ENCODE results near the gene PPP1R13B.
"Not testable (repeated sequence)": the region's sequence is repeated elsewhere in the genome, so short reads cannot be mapped to it uniquely, and the experiment has no call there.

The PPP1R13B gene

DNA sequence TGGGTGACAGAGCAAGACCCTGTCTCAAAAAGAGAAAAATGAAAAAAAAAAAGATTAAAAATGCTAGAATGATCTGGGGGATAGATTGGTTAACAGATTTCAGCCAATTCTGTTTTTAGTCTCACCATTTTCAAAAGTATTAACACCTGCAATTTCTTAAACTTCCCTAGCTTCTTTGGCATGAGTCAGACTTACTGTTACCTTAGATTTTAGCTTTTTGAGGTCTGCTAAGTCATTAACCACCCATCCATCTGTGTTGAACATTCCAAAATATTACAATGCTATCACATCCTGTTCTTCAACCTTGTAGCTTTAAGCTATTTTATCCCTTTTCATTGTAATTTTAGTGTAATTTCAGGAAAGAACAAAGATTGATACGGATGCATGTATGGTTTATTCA lies 59.3 kb downstream of the PPP1R13B start:
- no peaks in the 10 kb centered on the region for H3K4me1 ChIP-seq
- TF ChIP-seq, protein P1, sequence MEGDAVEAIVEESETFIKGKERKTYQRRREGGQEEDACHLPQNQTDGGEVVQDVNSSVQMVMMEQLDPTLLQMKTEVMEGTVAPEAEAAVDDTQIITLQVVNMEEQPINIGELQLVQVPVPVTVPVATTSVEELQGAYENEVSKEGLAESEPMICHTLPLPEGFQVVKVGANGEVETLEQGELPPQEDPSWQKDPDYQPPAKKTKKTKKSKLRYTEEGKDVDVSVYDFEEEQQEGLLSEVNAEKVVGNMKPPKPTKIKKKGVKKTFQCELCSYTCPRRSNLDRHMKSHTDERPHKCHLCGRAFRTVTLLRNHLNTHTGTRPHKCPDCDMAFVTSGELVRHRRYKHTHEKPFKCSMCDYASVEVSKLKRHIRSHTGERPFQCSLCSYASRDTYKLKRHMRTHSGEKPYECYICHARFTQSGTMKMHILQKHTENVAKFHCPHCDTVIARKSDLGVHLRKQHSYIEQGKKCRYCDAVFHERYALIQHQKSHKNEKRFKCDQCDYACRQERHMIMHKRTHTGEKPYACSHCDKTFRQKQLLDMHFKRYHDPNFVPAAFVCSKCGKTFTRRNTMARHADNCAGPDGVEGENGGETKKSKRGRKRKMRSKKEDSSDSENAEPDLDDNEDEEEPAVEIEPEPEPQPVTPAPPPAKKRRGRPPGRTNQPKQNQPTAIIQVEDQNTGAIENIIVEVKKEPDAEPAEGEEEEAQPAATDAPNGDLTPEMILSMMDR (IDR thresholded peaks at IDR 0.05) = no peak
- no peaks in the 10 kb centered on the region for H3K27me3 ChIP-seq
- no peaks in the 10 kb centered on the region for H3K9me3 ChIP-seq
- H3K4me3 ChIP-seq = no peak overlapping the region
- no peak overlapping the region for H3K27ac ChIP-seq
- intact Hi-C loops (cut with DNase I; ENCODE audit: low total_unique reads) = no loop called here
- peaks cover 0 to 14% (median 9%) of the 10 kb centered on the region in 3 donors for H3K36me3 ChIP-seq
- DNase-seq = no peak

DNA sequence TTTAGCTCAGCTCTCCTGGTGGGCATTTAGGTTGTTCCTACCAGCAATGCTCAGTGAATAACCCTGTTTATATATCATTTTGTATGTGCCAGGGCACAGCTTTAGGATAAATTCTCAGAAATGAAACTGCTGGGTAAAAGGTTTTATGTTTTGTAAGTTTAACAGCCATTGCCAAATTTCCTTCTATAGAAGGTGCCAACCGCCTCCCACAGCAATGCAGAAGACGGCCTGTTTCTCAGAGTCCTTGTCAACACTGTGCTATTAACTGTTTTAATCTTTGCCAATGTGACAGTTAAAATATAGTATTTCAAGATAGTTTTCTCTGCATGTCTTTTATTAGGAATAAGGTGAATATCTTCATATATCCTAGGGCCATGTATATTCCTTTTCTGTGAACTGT lies 65.0 kb downstream of the PPP1R13B start:
- Histone ChIP-seq H3K4me3 (no peak overlapping the region), H3K36me3 (peaks cover 0 to 32% (median 9%) of the 10 kb centered on the region in 3 donors), H3K4me1 (no peaks in the 10 kb centered on the region), H3K27me3 (no peaks in the 10 kb centered on the region), H3K9me3 (no peaks in the 10 kb centered on the region), H3K27ac (no peak overlapping the region)
- DNase-seq = no peak
- TF ChIP-seq, protein P1 (IDR thresholded peaks at IDR 0.05) = no peak
- intact Hi-C loops (cut with DNase I; ENCODE audit: low total_unique reads) = no loop called here

DNA sequence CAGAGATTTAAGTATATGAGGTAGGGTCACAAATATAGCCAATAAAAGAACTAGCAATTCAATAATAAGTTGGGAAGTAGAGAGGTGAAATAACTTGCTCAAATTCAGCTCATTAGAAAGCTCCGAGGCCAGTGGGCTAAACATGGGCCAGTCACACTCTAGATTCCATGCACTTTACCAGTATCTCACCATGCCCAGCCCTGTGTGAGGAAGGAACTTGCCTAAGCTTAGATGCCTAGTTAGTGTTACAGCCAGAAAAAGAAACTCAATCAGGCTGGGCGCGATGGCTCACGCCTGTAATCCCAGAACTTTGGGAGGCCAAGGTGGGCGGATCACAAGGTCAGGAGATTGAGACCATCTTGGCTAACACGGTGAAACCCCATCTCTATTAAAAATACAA lies 71.1 kb downstream of the PPP1R13B start:
- peaks cover 0 to 25% (median 0%) of the 10 kb centered on the region in 3 donors for H3K36me3 ChIP-seq
- H3K4me3 ChIP-seq; DNase-seq; H3K27ac ChIP-seq; H3K4me1 ChIP-seq; intact Hi-C loops (cut with DNase I; ENCODE audit: low total_unique reads); H3K27me3 ChIP-seq; H3K9me3 ChIP-seq: not testable (repeated sequence)

DNA sequence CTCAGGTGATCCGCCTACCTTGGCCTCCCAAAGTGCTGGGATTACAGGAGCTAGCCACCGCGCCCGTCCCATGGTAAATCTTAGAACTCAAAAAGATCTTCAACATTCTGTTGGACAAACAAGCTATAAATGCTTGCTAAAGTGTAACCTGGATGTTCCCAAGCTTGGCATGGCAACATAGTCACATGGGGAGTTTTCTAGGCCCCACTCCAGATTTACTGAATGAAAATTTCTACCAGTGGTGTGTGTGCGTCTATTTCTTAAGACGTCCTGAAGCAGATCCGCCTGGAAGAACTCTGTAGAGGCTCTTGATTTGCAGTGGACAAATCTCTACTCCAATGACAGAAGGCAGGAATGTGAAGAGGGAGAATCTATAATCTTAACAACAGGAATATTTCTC lies 71.9 kb downstream of the PPP1R13B start:
- TF ChIP-seq, protein P1 (IDR thresholded peaks at IDR 0.05) = no peak
- Histone ChIP-seq H3K4me1 (no peaks in the 10 kb centered on the region), H3K36me3 (peaks cover 0 to 21% (median 0%) of the 10 kb centered on the region in 3 donors), H3K27ac (no peak overlapping the region), H3K4me3 (no peak overlapping the region), H3K9me3 (no peaks in the 10 kb centered on the region), H3K27me3 (no peaks in the 10 kb centered on the region)
- DNase-seq = no peak
- intact Hi-C loops (cut with DNase I; ENCODE audit: low total_unique reads) = no loop called here

DNA sequence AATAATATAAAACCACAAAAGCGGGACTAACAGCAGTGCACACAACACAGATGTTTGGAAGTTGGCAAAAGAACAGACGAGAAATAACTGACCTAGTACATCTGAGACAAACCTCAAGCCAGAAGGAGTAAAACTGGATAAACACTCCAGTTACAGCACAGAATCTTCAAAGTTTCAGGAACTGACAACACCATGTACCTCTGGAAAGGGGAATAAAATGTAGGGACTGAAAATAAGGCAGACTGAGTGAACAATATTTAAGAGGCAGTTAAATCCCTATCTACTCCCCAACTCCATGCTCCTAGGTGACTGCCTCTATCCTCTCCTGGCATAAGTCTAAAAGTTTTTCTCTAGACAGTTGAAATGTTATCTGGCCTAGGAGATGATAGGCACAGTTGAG lies 73.9 kb downstream of the PPP1R13B start:
- TF ChIP-seq, protein P1 (IDR thresholded peaks at IDR 0.05) = no peak
- Histone ChIP-seq H3K27ac (no peak overlapping the region), H3K36me3 (peaks cover 0 to 21% (median 0%) of the 10 kb centered on the region in 3 donors), H3K9me3 (no peaks in the 10 kb centered on the region), H3K27me3 (no peaks in the 10 kb centered on the region), H3K4me3 (no peak overlapping the region), H3K4me1 (no peaks in the 10 kb centered on the region)
- intact Hi-C loops (cut with DNase I; ENCODE audit: low total_unique reads) = no loop called here
- DNase-seq = no peak

DNA sequence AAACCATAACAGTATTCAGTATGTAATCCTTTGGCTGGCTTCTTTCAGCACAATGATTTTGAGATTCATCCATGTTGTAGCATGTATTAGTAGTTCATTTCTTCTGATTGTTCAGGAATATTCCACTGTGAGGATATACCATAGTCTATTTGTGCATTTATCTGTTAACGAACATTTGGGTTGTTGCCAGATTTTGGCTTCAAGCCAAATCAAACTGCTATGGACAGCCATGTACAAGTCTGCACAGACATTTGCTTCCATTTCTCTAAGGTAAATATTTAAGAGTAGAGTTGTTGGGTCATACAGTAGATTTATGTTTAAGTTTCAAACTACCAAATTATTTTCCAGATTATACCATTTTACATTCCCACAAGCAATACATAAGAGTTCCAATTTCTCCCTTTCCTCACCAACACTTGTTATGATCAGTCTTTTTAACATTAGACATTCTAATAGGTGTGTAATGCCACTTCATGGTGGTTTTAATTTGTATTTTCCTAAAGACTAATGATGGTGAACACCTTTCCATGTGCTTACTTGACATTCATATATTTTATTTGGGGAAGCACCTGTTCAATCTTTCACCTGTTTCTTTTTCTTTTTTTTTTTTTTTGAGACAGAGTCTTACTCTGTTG lies 75.2 kb downstream of the PPP1R13B start:
- TF ChIP-seq, protein P1 (IDR thresholded peaks at IDR 0.05) = no peak
- no peaks in the 10 kb centered on the region for H3K27me3 ChIP-seq
- no peak overlapping the region for H3K27ac ChIP-seq
- DNase-seq = no peak
- H3K36me3 ChIP-seq = peaks cover 0 to 14% (median 0%) of the 10 kb centered on the region in 3 donors
- no peak overlapping the region for H3K4me3 ChIP-seq
- no peaks in the 10 kb centered on the region for H3K4me1 ChIP-seq
- H3K9me3 ChIP-seq = no peaks in the 10 kb centered on the region
- intact Hi-C loops (cut with DNase I; ENCODE audit: low total_unique reads) = no loop called here

Data from tibial artery (tissue), 4 donors.